Measurements from ENCODE around the gene FAM200B. TPM values are rescaled to one million over a fixed set of nuclear protein-coding genes. Genes with fewer than 3 reads are reported as not detected.

Gene FAM200B
- total RNA-seq, 3 donors from 2014 or later = 34.7 to 66.9 (median 55.9) TPM

DNA sequence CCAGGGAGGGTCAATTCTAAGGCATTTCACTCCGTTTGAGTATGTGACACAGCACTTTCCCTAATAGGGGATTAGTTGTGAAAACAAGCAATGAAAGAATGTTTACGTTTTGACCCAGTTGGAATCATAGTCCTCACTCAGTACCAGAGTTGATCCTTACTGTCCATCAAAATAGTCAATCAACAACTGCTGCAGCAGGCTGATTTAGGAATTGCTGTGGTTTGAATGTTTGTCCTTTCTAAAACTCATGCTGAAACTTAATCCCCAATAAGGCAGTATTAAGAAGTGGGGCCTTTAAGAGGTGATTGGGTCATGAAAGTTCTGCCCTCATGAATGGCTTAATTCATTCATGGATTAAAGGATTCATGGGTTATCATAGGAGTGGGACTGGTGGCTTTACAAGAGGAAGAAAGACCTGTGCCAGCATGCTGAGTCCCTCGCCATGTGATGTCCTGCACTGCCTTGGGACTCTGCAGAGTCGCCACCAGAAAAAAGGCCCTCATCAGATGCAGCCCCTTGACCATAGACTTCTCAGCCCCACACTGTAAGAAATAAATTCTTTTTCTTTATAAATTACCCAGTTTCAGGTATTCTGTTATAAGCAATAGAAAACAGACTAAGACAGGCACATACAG is 23.4 kb upstream of the FAM200B start:
- intact Hi-C loops (cut with DNase I; ENCODE audit: low total_unique reads) = no loop called here
- Histone ChIP-seq H3K36me3 (no peaks in the 10 kb centered on the region), H3K4me3 (no peak overlapping the region), H3K27me3 (no peaks in the 10 kb centered on the region), H3K9me3 (no peaks in the 10 kb centered on the region), H3K27ac (no peak overlapping the region), H3K4me1 (no peaks in the 10 kb centered on the region)
- TF ChIP-seq CTCF (IDR thresholded peaks at IDR 0.05) = no peak
- no peak for DNase-seq (ENCODE audit: low spot score in 2 of 2)

GRCh38 chr4:15658781-15659180 is 22.8 kb upstream of the FAM200B start:
- Histone ChIP-seq H3K4me3 (no peak overlapping the region), H3K4me1 (no peaks in the 10 kb centered on the region), H3K9me3 (no peaks in the 10 kb centered on the region), H3K27ac (no peak overlapping the region), H3K27me3 (no peaks in the 10 kb centered on the region), H3K36me3 (no peaks in the 10 kb centered on the region)
- intact Hi-C loops (cut with DNase I; ENCODE audit: low total_unique reads) = no loop called here
- TF ChIP-seq POLR2AphosphoS5 (IDR thresholded peaks at IDR 0.05) = no peak
- no peak for TF ChIP-seq POLR2A (IDR thresholded peaks at IDR 0.05)
- no peak for TF ChIP-seq CTCF (IDR thresholded peaks at IDR 0.05)
- DNase-seq (ENCODE audit: low spot score in 2 of 2) = no peak

- DNase-seq (ENCODE audit: low spot score in 2 of 2) = no peak
- H3K36me3 ChIP-seq = no peaks in the 10 kb centered on the region
- intact Hi-C loops (cut with DNase I; ENCODE audit: low total_unique reads) = no loop called here
Measured at GRCh38 chr4:15659768-15660570, 21.7 kb upstream of the FAM200B start.

GRCh38 chr4:15665753-15666365 is 15.8 kb upstream of the FAM200B start:
- no peaks in the 10 kb centered on the region for H3K9me3 ChIP-seq
- no peak for DNase-seq (ENCODE audit: low spot score in 2 of 2)
- intact Hi-C loops (cut with DNase I; ENCODE audit: low total_unique reads) = no loop called here
- H3K4me3 ChIP-seq = no peak overlapping the region
- no peaks in the 10 kb centered on the region for H3K4me1 ChIP-seq
- TF ChIP-seq POLR2A (IDR thresholded peaks at IDR 0.05) (no peak), CTCF (IDR thresholded peaks at IDR 0.05) (no peak), POLR2AphosphoS5 (IDR thresholded peaks at IDR 0.05) (no peak)
- H3K27me3 ChIP-seq = no peaks in the 10 kb centered on the region
- H3K36me3 ChIP-seq = no peaks in the 10 kb centered on the region
- no peak overlapping the region for H3K27ac ChIP-seq

More at GRCh38 chr4:15659768-15660570, 21.7 kb upstream of the FAM200B start:
- TF ChIP-seq CTCF (IDR thresholded peaks at IDR 0.05) = no peak
- TF ChIP-seq POLR2AphosphoS5 (IDR thresholded peaks at IDR 0.05) = no peak
- TF ChIP-seq POLR2A (IDR thresholded peaks at IDR 0.05) = no peak
- Histone ChIP-seq H3K27me3 (no peaks in the 10 kb centered on the region), H3K9me3 (no peaks in the 10 kb centered on the region), H3K27ac (no peak overlapping the region), H3K4me3 (no peak overlapping the region), H3K4me1 (no peaks in the 10 kb centered on the region)

DNA sequence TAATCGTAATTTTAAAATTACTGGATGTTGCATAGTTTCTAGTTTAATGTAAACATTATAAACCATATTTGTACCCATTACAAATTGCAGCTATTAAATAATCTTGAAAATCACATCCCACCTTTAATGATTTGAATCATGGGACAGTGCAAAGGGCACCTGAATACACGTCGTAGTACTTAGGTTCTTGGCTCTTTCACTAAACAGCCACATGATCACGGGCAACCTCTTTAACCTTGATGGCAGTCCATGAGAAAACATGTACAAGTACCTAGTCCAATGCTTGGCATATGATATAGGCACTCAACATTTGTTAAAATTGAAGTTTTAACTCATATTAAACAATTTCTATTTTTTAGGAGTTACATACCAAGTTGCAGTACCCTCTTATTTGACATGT is 14.6 kb upstream of the FAM200B start:
- intact Hi-C loops (cut with DNase I; ENCODE audit: low total_unique reads) = no loop called here
- TF ChIP-seq POLR2A (IDR thresholded peaks at IDR 0.05) = no peak
- TF ChIP-seq POLR2AphosphoS5 (IDR thresholded peaks at IDR 0.05) = no peak
- Histone ChIP-seq H3K4me1 (no peaks in the 10 kb centered on the region), H3K36me3 (no peaks in the 10 kb centered on the region), H3K4me3 (no peak overlapping the region), H3K27ac (no peak overlapping the region), H3K9me3 (no peaks in the 10 kb centered on the region), H3K27me3 (no peaks in the 10 kb centered on the region)
- no peak for DNase-seq (ENCODE audit: low spot score in 2 of 2)
